LNCAP (cell line): ENCODE results near the gene NPFFR2.

ENCODE experiments used
- TF ChIP-seq, protein P1 (sequence below): fragments of 450-650 bp; IDR thresholded peaks from 2 replicates; pipeline ENCODE4 v1.5.1; 2017; ENCODE audit warnings: mild to moderate bottlenecking

NPFFR2 gene

DNA sequence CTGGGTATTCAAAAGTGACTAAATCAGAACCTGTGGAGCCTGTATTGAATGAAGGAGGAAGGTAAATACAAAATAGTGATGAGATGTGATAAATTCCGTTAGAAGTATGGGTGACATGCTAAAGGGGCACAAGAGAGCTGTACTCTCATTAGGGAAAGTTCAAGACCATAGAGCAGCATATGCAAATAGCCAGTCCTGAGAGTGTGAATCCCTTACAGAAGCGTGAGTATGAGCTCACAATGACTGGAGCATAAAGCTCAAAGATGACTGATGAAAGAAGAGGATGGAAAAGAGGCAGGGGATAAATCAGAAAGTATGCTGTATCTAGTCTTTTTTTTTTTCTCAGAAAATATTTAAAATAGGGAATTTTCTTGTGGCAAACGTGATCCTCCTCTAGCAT lies 12.1 kb upstream of the NPFFR2 start:
- TF ChIP-seq, protein P1, sequence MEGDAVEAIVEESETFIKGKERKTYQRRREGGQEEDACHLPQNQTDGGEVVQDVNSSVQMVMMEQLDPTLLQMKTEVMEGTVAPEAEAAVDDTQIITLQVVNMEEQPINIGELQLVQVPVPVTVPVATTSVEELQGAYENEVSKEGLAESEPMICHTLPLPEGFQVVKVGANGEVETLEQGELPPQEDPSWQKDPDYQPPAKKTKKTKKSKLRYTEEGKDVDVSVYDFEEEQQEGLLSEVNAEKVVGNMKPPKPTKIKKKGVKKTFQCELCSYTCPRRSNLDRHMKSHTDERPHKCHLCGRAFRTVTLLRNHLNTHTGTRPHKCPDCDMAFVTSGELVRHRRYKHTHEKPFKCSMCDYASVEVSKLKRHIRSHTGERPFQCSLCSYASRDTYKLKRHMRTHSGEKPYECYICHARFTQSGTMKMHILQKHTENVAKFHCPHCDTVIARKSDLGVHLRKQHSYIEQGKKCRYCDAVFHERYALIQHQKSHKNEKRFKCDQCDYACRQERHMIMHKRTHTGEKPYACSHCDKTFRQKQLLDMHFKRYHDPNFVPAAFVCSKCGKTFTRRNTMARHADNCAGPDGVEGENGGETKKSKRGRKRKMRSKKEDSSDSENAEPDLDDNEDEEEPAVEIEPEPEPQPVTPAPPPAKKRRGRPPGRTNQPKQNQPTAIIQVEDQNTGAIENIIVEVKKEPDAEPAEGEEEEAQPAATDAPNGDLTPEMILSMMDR: no peak

DNA sequence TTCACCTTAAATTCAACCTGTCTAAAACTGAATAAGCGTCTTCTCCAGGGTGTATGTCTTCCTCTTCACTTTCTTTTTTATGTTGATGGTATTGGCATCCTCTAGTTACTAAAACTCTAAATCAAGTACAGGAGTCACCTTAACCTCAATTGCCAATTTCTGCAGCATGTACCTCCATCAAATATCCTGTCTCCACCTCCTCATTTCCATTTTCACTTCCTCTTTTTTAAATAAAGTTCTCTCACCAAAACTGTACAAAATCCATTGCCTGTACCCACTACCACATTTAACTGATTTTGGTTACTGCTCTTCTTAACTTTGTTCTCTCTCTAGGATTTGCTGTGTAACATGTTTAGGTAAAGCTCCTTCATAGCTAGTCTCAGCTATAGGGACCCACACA lies 9.2 kb upstream of the NPFFR2 start:
- TF ChIP-seq, protein P1: no peak

DNA sequence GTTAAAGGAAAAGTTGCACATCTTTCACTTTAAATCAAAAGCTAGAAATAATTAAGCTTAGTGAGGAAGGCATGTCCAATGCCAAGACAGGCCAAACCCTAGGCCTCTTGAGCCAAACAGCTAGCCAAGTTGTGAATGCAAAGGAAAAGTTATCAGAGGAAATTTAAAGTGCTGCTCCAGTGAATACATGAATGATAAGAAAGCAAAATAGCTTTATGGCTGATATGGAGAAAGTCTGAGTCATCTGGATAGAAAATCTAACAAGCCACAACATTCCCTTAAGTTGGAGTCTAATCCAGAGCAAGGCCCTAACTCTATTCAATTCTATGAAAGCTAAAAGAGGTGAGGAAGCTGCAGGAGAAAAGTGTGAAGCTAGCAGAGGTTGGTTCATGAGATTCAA lies 23.8 kb downstream of the NPFFR2 start:
- TF ChIP-seq, protein P1: no peak

DNA sequence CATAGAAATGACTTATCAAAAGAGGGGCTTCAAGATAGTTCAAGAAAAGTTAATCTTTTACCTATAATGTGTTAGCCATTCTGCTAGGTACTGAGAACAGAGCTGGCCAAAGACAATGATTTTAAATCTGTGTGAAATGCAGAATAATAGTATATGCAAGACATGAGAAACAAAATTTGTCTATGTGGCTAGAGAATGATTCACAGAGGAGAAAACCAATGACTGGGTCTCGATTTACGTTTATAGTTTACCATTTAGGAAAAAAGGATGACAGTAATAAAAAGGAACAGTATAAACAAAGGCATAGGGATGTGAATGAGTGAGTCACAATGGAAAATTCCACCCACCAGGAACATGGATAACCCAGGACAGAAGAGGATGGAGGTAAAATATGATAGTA lies 31.9 kb downstream of the NPFFR2 start:
- TF ChIP-seq, protein P1: no peak

DNA sequence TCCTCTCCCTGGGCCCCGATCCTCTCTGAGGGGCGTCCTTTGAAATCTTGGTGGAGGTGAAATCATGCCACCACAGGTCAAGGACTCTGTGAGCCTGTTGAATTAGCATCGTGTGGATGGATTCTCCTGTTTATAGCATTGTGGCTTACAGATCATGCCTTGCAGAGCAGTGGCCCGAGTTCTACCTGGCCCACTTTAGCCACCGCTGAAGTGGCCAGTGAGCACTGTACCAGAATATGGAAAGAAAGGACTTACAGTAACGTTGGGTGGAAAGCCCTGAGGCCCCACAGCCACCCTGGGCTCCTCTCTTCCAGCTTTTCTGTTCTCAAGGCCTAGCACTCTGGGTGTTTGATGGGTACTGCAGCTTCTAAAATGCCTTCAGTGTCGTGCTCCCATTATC lies 35.3 kb downstream of the NPFFR2 start:
- TF ChIP-seq, protein P1: no peak

DNA sequence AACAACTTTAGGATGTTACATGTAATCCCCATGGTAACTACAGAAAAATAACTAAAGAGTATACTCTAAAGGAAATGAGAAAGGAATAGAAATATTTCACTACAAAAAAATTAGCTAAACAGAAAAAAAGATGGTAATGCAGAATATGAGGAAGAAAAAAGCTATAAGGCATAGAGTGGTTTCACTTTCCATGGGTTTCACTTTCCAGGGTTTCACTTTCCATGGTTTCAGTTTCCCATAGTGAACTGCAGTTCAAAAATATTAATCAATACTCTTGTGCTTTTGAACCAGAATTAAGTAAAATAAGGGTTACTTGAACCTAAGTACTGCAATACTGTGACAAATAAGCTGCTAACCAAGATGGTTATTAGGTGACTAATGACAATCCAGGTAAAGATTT lies 42.0 kb downstream of the NPFFR2 start:
- TF ChIP-seq, protein P1: no peak

DNA sequence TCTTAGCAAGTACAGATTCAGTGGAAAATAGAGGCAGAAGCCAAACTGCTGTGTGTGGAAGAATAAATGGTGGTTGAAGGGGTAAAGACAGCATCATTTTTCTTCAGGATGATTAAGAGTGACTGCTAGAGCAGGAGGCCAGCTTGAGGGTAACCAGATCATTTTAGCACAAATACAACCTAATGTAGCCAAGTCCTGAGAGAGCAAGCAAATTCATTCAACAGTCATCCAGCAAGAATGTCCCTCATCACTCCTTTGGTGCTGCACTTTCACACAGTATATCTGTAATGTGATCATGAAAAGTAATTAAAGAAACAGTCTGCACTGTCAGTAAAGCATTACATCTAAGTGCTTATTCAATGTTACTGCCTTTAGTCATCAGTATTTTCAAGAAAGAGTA lies 44.8 kb downstream of the NPFFR2 start:
- TF ChIP-seq, protein P1: no peak

DNA sequence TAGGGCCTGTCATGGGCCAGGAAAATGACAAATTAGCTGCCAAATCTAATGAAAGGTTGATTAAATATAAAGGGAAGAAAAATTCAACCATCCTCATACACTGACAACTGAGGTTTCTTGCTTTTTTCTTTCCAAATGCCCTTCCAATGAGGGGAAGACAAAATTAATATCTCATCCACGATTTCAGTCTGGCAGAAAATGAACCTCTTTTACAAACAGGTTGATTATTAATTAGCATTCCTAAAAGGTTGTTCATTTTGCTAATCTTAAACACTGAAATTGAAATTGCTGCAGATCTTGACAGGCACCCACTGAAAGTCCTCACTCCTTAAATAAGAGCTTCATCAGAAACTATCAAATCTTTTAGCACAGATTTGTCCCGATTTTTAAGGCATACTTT lies 45.5 kb downstream of the NPFFR2 start:
- TF ChIP-seq, protein P1: no peak
